MV-4-11 (cell line): ENCODE results near the gene C3orf20.

ENCODE experiments used
- DNase-seq: peaks from one replicate; lab custom pipeline; 2025; lab: John Stamatoyannopoulos, UW

The C3orf20 gene

GRCh38 chr3:14650193-14650592, 24.7 kb upstream of the C3orf20 start:
- no peak for DNase-seq

- DNase-seq: peak; percentile 99
Observed at GRCh38 chr3:14651440-14652251, 23.3 kb upstream of the C3orf20 start, which contains the start of gene CCDC174. Gene CCDC174, plus strand, starts transcription at chr3:14651762. Its CDS starts 75 bp downstream, at chr3:14651837.

- DNase-seq: peak; percentile 23
Observed at GRCh38 chr3:14652360-14652907, 22.5 kb upstream of the C3orf20 start.

- DNase-seq: no peak
Observed at GRCh38 chr3:14657579-14657978, 17.4 kb upstream of the C3orf20 start.

GRCh38 chr3:14658978-14659377, 16.0 kb upstream of the C3orf20 start:
- DNase-seq: no peak

GRCh38 chr3:14660942-14661341, 14.0 kb upstream of the C3orf20 start:
- DNase-seq: no peak

- no peak for DNase-seq
Observed at GRCh38 chr3:14663396-14664135, 11.4 kb upstream of the C3orf20 start.

GRCh38 chr3:14664170-14664569, 10.8 kb upstream of the C3orf20 start:
- DNase-seq: no peak

GRCh38 chr3:14672588-14672987, 2.4 kb upstream of the C3orf20 start:
- peak; percentile 80 for DNase-seq

GRCh38 chr3:14676881-14677280, 1.9 kb downstream of the C3orf20 start:
- no peak for DNase-seq

- DNase-seq: peak; percentile 66
Observed at GRCh38 chr3:14678015-14678503, 3.1 kb downstream of the C3orf20 start.

GRCh38 chr3:14680115-14680514, 5.2 kb downstream of the C3orf20 start:
- no peak for DNase-seq

- no peak for DNase-seq
Observed at GRCh38 chr3:14680716-14681115, 5.8 kb downstream of the C3orf20 start.

- DNase-seq: no peak
Observed at GRCh38 chr3:14684447-14684846, 9.5 kb downstream of the C3orf20 start.

GRCh38 chr3:14685179-14685578, 10.2 kb downstream of the C3orf20 start:
- DNase-seq: peak; percentile 64

GRCh38 chr3:14687360-14687759, 12.4 kb downstream of the C3orf20 start:
- DNase-seq: peak; percentile 31

GRCh38 chr3:14688525-14688924, 13.6 kb downstream of the C3orf20 start:
- peak; percentile 27 for DNase-seq

GRCh38 chr3:14689247-14689980, 14.5 kb downstream of the C3orf20 start:
- DNase-seq: peak; percentile 59

GRCh38 chr3:14691239-14691638, 16.3 kb downstream of the C3orf20 start:
- DNase-seq: peak; percentile 94

- peak; percentile 53 for DNase-seq
Observed at GRCh38 chr3:14691719-14692118, 16.8 kb downstream of the C3orf20 start.

- DNase-seq: no peak
Observed at GRCh38 chr3:14698601-14699244, 23.8 kb downstream of the C3orf20 start.
